Neural cell (in vitro differentiated cells): ENCODE data around the gene GNAS. TPM values are rescaled to one million over a fixed set of nuclear protein-coding genes. Genes with fewer than 3 reads are reported as not detected.

Source experiments
- H2AFZ ChIP-seq: fragments of 200-600, 300-800 bp; sonication (generic), shearing (Covaris generic); 2 replicates; pipeline ENCODE4 v1.6.0; 2014; ENCODE audit warnings: low read depth, mild to moderate bottlenecking, antibody characterized with exemption, low read length, moderate library complexity
- H3F3A ChIP-seq: fragments of 200-600 bp; shearing (Covaris generic); 2 replicates; pipeline ENCODE4 v1.6.1; 2016; ENCODE audit warnings: mild to moderate bottlenecking, moderate library complexity, mixed read lengths, antibody characterized with exemption, low read length; ENCODE audit not compliant: insufficient read depth, poor library complexity, severe bottlenecking
- H3K27ac ChIP-seq: fragments of 200-600, 300-800 bp; sonication (generic), shearing (Covaris generic); 2 replicates; pipeline ENCODE4 v1.5.1; 2014; ENCODE audit warnings: mild to moderate bottlenecking, low read length, moderate library complexity
- H3K27me3 ChIP-seq: fragments of 300-800, 200-600 bp; sonication (generic), shearing (Covaris generic); 2 replicates; pipeline ENCODE4 v1.6.0; 2014; ENCODE audit warnings: mild to moderate bottlenecking, low read depth, low read length, moderate library complexity; ENCODE audit not compliant: insufficient read depth
- H3K36me3 ChIP-seq: fragments of 300-800, 200-600 bp; sonication (generic), shearing (Covaris generic); 2 replicates; pipeline ENCODE4 v1.5.1; 2014; ENCODE audit warnings: mild to moderate bottlenecking, antibody characterized with exemption, low read length, moderate library complexity; ENCODE audit not compliant: insufficient read depth
- H3K4me2 ChIP-seq: fragments of 300-800, 200-600 bp; sonication (generic), shearing (Covaris generic); 2 replicates; pipeline ENCODE4 v1.6.0; 2014; ENCODE audit warnings: mild to moderate bottlenecking, low read length
- H3K4me3 ChIP-seq: fragments of 300-800, 200-600 bp; sonication (generic), shearing (Covaris generic); 2 replicates; pipeline ENCODE4 v1.5.1; 2014; ENCODE audit warnings: mild to moderate bottlenecking, low read length, moderate library complexity
- H3K79me2 ChIP-seq: fragments of 200-600 bp; shearing (Covaris generic); replicated peaks from 2 replicates; pipeline ENCODE4 v1.6.0; 2014; ENCODE audit warnings: mild to moderate bottlenecking, low read length, moderate library complexity; ENCODE audit not compliant: insufficient read depth
- H3K9ac ChIP-seq: fragments of 300-800, 200-600 bp; sonication (generic), shearing (Covaris generic); 2 replicates; pipeline ENCODE4 v1.6.1; 2016; ENCODE audit warnings: mild to moderate bottlenecking, low read length, mixed read lengths
- H3K9me2 ChIP-seq: fragments of 200-600 bp; shearing (Covaris generic); 2 replicates; pipeline ENCODE4 v1.6.1; 2016; ENCODE audit warnings: mild to moderate bottlenecking, low read length, mixed read lengths; ENCODE audit not compliant: insufficient read depth
- H3K9me3 ChIP-seq: fragments of 200-600, 300-800 bp; sonication (generic), shearing (Covaris generic); 2 replicates; pipeline ENCODE4 v1.6.1; 2016; ENCODE audit warnings: mild to moderate bottlenecking, mixed run types, low read length, moderate library complexity, mixed read lengths
- H4K20me1 ChIP-seq: fragments of 200-600 bp; shearing (Covaris generic); 2 replicates; pipeline ENCODE4 v1.6.1; 2016; ENCODE audit warnings: mild to moderate bottlenecking, mixed run types; ENCODE audit not compliant: insufficient read depth
- CTCF ChIP-seq: fragments of 450-650 bp; IDR thresholded peaks from 2 replicates; pipeline ENCODE4 v1.5.1; 2014; ENCODE audit warnings: antibody characterized with exemption, mild to moderate bottlenecking, moderate library complexity; ENCODE audit not compliant: poor library complexity, severe bottlenecking
- EP300 ChIP-seq: fragments of 450-650 bp; conservative IDR thresholded peaks from 2 replicates; pipeline ENCODE4 v1.6.1; 2014; ENCODE audit warnings: antibody characterized with exemption, mild to moderate bottlenecking, moderate library complexity; ENCODE audit not compliant: poor library complexity, severe bottlenecking
- EZH2 ChIP-seq: fragments of 200-600, 300-800 bp; shearing (Covaris generic), sonication (generic); IDR thresholded peaks from 2 replicates; pipeline ENCODE4 v1.6.1; 2014; ENCODE audit warnings: antibody characterized with exemption, low read length, borderline replicate concordance, mild to moderate bottlenecking; ENCODE audit not compliant: insufficient read depth, poor library complexity, severe bottlenecking
- MXI1 ChIP-seq: fragments of 450-650 bp; conservative IDR thresholded peaks from 2 replicates; pipeline ENCODE4 v1.6.1; 2014; ENCODE audit warnings: antibody characterized with exemption, mild to moderate bottlenecking; ENCODE audit not compliant: poor library complexity, severe bottlenecking
- POLR2AphosphoS5 ChIP-seq: IDR thresholded peaks from 2 replicates; pipeline ENCODE4 v1.6.1; 2012
- RAD21 ChIP-seq: fragments of 450-650 bp; conservative IDR thresholded peaks from 2 replicates; pipeline ENCODE4 v1.6.1; 2014; ENCODE audit warnings: antibody characterized with exemption, mild to moderate bottlenecking, moderate library complexity
- REST ChIP-seq: IDR thresholded peaks from 2 replicates; pipeline ENCODE4 v1.6.1; 2012; ENCODE audit warnings: borderline replicate concordance
- SMC3 ChIP-seq: fragments of 450-650 bp; conservative IDR thresholded peaks from 2 replicates; pipeline ENCODE4 v1.6.1; 2014; ENCODE audit warnings: antibody characterized with exemption, mild to moderate bottlenecking, moderate library complexity; ENCODE audit not compliant: poor library complexity
- TAF1 ChIP-seq: IDR thresholded peaks from 2 replicates; pipeline ENCODE4 v1.6.1; 2012; ENCODE audit warnings: low read depth
- polyA plus RNA-seq: library from polyadenylated mRNA; depleted of rRNA; stranded (reverse); fragments of >200 nt; gene quantifications from 2 replicates; pipeline ENCODE4 v1.2.3, GENCODE V29; 2014

GNAS gene
- polyA plus RNA-seq, 1 donor from 2014 or later, result 958 TPM

GRCh38 chr20:58889798-58890517 is 37.4 kb downstream of the GNAS start:
- no peaks in the 10 kb centered on the region for H3K9me2 ChIP-seq
- H3K4me3 ChIP-seq, result peak overlapping the region; percentile 78
- H4K20me1 ChIP-seq, result no peaks in the 10 kb centered on the region
- no peak for TF ChIP-seq POLR2AphosphoS5
- TF ChIP-seq CTCF, result no peak
- no peak for TF ChIP-seq SMC3
- no peak for TF ChIP-seq EP300
- TF ChIP-seq EZH2, result no peak
- no peak for TF ChIP-seq REST
- peaks cover 25% of the 10 kb centered on the region for H3K79me2 ChIP-seq
- no peaks in the 10 kb centered on the region for H3F3A ChIP-seq
- H3K4me2 ChIP-seq, result no peak overlapping the region
- H3K27ac ChIP-seq, result peak overlapping the region; percentile 80
- H3K27me3 ChIP-seq, result no peaks in the 10 kb centered on the region
- H2AFZ ChIP-seq, result no peak overlapping the region
- no peaks in the 10 kb centered on the region for H3K36me3 ChIP-seq
- peak overlapping the region; percentile 100 for H3K9ac ChIP-seq
- no peaks in the 10 kb centered on the region for H3K9me3 ChIP-seq

GRCh38 chr20:58890518-58891085 is 38.1 kb downstream of the GNAS start:
- no peaks in the 10 kb centered on the region for H3K27me3 ChIP-seq
- peak overlapping the region; percentile 35 for H3K4me2 ChIP-seq
- H4K20me1 ChIP-seq, result no peaks in the 10 kb centered on the region
- H3K9ac ChIP-seq, result peak overlapping the region; percentile 100
- H2AFZ ChIP-seq, result no peak overlapping the region
- H3K9me3 ChIP-seq, result no peaks in the 10 kb centered on the region
- no peaks in the 10 kb centered on the region for H3F3A ChIP-seq
- H3K4me3 ChIP-seq, result peak overlapping the region; percentile 78
- H3K27ac ChIP-seq, result peak overlapping the region; percentile 80
- TF ChIP-seq EZH2, result no peak
- peak; percentile 35 for TF ChIP-seq SMC3
- TF ChIP-seq POLR2AphosphoS5, result peak; percentile 56
- no peak for TF ChIP-seq CTCF
- peak; percentile 38 for TF ChIP-seq REST
- TF ChIP-seq EP300, result peak; percentile 40
- peak; percentile 14 for TF ChIP-seq RAD21
- TF ChIP-seq MXI1, result peak; percentile 66
- peak; percentile 28 for TF ChIP-seq TAF1
- H3K9me2 ChIP-seq, result no peaks in the 10 kb centered on the region
- H3K36me3 ChIP-seq, result no peaks in the 10 kb centered on the region
- peaks cover 31% of the 10 kb centered on the region for H3K79me2 ChIP-seq
